Liver (tissue), 3 donors: ENCODE results near the gene MFAP3L.

Source experiments
- CTCF ChIP-seq: fragments of 150-350 bp; IDR thresholded peaks from 2 replicates; pipeline ENCODE4 v1.5.1; 2017; ENCODE audit warnings: improper control_type of control experiment, low read depth, low read length; ENCODE audit not compliant: missing input control
- GABPA ChIP-seq, 2 donors: IDR thresholded peaks in 1 of 2; conservative IDR thresholded peaks in 1 of 2; 2 replicates each; pipeline ENCODE4 v1.6.1; 2016; ENCODE audit warnings: antibody characterized with exemption in 2 of 2, mild to moderate bottlenecking in 1 of 2, moderate library complexity in 1 of 2
- HNF4G ChIP-seq: IDR thresholded peaks from 2 replicates; pipeline ENCODE4 v1.6.1; 2016; ENCODE audit warnings: antibody characterized with exemption
- JUND ChIP-seq, 2 donors: IDR thresholded peaks; 2 replicates each; pipeline ENCODE4 v1.6.1; 2016; ENCODE audit warnings: antibody characterized with exemption in 2 of 2
- RAD21 ChIP-seq, 2 donors: IDR thresholded peaks; 2 replicates each; pipeline ENCODE4 v1.6.1; 2016; ENCODE audit warnings: antibody characterized with exemption in 2 of 2, mild to moderate bottlenecking in 2 of 2
- donor health status: healthy.
- donor health status: healthy.

- TF ChIP-seq HNF4G, result no peak
- TF ChIP-seq GABPA (IDR thresholded peaks at IDR 0.05 in 1 of 2, conservative IDR thresholded peaks at IDR 0.05 in 1 of 2), result no peak
- no peak for TF ChIP-seq RAD21 (IDR thresholded peaks at IDR 0.05)
- no peak for TF ChIP-seq CTCF
- TF ChIP-seq JUND (IDR thresholded peaks at IDR 0.05), result no peak
These were observed 45.0 kb upstream of the MFAP3L start for GRCh38 chr4:170071196-170071595.
